Left hindlimb (tissue), 1 donor: ENCODE data around the gene NEIL1.
"Not testable (repeated sequence)": the region's sequence is repeated elsewhere in the genome, so short reads cannot be mapped to it uniquely, and the experiment has no call there.

Experiments used
- DNase-seq: peaks from one replicate; pipeline ENCODE4 v3.0.0-alpha.2; 2018

Gene NEIL1, protein sequence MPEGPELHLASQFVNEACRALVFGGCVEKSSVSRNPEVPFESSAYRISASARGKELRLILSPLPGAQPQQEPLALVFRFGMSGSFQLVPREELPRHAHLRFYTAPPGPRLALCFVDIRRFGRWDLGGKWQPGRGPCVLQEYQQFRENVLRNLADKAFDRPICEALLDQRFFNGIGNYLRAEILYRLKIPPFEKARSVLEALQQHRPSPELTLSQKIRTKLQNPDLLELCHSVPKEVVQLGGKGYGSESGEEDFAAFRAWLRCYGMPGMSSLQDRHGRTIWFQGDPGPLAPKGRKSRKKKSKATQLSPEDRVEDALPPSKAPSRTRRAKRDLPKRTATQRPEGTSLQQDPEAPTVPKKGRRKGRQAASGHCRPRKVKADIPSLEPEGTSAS

DNA sequence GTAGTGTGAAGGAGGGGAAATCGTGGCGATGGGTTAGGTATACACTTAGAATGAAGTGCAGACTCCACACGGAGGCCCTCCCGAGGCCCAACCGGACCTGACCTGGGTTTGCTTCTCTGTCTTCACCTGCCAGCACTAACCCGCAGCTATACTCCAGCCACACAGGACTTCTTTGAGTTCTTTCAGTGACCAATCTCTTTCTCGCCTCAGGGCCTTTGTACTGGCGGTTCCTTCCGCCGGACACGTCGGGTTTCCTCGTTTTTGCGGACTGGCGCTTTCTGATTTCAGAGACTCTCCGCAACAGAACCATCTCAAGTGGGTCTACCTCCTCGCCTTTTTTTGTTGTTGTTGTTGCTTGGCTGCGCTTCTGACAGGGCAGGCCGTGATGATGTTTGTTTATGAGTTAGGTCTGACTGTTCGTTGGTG, at the start of gene NEIL1:
Gene NEIL1, plus strand, starts transcription at position 244 of the 426 bp plus-strand sequence. CDS start 1,867 bp downstream, outside the sequence.
- DNase-seq = no peak

DNA sequence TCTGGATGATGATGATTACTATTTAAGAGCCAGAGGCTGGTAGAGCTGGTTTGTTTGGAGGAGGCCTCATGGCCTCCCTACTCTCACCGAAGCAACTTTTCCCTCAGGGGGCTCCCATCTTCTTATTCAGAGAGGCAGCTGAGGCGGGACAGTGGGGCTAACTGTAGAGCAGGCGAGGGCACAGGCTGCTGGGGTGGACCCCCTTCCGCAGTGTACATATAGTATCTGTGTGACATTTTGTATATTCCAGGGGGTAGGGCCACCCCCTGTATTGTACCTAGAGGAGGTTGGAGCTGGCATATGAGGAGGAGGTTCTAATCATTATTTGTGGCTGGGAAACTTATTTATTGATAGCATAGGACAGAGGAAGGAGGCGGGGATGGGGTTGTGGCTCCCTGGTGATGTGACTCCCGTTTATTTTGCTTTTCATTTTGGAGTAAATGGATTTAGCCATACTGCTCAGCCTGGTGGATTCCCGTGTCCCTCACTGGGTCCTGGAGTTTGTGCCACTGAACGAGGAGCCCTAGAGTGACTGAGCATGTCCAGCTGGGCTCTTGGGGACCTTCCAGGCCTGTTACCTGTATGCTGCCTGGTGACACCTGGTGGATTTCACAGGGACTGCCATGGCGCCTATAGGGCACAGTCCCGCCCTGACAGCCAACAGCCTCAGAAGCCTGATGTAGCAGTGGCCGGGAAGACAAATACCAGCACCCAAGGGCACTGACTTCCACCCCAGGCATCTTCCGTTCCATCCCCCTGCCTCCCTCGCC, 48.1 kb upstream of the NEIL1 start:
- DNase-seq = not testable (repeated sequence)

DNA sequence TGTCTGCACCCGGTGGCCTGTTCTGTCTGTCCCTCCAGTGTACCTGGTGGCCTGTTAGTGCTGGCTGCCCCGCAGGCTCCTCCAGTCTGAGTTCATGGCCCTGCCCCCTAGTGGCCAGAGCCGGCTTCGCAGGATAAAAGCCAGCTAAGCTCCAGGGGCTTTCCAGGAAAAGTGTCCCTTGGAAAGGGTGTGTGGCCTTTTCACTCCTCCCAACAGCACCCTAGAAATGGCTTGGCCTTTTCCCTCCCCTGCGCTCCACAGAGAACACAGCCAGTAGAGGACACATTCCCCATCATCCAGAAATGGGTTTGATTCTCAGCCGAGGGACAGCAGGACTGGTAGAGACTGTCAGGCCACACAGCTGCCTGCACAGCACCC, 47.5 kb upstream of the NEIL1 start:
- not testable (repeated sequence) for DNase-seq

DNA sequence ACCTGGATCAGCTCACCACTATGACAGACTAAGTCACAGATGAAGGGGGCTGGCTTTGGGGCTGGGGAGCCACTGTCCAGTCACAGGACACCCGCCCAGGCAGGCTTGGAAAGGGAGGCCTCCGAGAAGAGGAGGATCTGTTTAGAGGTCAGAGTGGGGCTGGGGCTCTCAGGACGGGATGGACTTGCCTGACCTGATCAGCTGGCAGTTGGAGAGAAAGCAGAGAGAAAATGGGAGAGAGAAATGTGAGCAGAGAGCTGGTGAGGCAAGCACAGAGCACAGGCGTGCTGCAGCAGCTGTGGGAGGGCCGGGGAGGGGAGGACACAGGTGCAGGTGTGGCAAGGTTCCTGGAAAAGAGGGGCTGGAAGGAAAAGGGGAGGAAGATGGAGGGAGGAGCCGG, 46.8 kb upstream of the NEIL1 start:
- DNase-seq = not testable (repeated sequence)

DNA sequence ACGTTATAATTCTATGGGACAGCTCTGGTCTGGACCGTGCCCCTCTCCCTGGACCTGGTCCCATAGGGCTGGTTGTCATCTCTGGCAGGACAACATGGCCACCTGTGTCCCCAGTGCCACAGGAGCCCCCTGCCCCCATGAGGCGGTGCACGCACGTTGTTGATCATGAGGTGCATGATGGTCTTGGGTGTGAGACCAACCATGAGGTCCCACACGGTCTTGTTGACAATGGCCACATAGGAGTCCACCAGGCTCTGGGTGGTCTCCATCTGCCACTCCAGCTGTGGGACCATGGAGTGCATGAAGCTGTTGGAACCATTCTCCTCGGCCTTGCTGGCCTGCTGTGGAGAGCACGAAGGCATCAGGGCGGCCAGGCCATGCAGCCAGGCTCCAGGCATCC, 44.5 kb upstream of the NEIL1 start:
- DNase-seq = no peak

- DNase-seq = not testable (repeated sequence)
Observed at GRCh38 chr15:75302753-75303152, 44.1 kb upstream of the NEIL1 start.

DNA sequence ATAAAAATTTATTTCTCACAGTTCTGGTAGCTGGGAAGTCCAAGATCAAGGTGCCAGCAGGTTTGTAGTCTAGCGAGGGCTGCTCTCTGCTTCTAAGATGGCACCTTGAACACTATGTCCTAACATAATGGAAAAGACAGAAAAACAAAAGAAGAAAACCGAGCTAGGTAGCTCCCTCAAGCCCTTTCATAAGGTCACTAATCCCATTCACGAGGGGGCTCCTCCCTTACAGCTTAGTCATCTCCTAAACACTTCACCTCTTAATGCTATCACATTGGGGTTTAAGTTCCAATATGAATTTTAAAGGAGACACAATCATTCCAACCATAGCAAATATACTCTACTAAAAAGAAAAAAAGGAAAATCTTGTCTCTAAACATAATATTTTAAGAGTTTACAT, 40.7 kb upstream of the NEIL1 start:
- DNase-seq = no peak

DNA sequence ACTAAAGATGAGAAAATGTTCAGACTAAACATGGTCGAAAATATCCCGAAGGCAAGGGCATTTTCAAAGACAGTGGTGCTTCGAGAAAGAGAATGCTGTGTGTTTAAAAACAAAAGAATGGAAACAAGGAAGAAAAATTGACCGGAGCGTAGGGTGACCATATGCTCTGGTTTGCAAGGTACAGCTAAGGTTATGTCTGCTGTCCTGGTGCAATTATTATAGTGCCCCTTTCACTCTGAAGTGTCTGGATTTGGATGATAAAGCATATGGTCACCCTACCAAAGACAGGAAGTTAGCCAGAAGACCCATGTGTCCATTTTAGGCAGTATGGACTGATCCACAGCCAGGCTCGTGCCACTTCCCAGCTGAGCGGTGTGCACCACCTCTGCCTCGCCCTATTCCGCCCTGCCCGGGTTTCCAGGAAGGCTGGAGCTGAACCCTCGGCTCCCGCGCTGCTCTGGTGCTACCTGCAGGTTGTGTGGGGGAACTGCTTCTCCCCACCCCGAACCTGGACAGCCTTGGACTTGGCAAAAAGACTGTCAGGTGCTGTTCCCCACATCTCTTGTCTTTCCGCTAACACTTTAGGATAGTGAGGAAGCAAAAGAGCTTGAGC, 39.0 kb upstream of the NEIL1 start:
- DNase-seq = no peak

- no peak for DNase-seq
Observed at GRCh38 chr15:75309711-75310110, 37.1 kb upstream of the NEIL1 start.

DNA sequence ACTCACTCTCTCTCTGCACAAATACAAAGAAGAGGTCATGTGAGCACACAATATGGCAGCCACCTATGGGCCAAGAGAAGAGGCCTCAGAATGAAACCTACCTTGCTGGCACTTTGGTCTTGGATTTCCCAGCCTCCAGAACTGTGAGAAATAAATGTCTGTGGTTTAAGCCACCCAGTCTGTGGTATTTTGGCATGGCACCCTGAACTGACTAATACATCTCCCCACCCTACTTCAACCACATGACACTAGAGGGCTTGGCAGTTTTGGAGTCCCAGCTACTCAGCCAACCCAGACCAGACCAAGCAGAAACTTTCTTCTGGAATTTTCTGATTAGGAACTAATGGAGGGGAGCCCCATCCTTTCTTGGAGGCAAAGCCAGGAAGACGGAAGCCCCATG, 34.3 kb upstream of the NEIL1 start:
- DNase-seq = not testable (repeated sequence)

GRCh38 chr15:75313116-75313845, 33.6 kb upstream of the NEIL1 start:
- DNase-seq = no peak

- no peak for DNase-seq
Observed at GRCh38 chr15:75314552-75315290, 32.1 kb upstream of the NEIL1 start.

- not testable (repeated sequence) for DNase-seq
Observed at GRCh38 chr15:75319231-75319897, 27.5 kb upstream of the NEIL1 start.

GRCh38 chr15:75321711-75322110, 25.1 kb upstream of the NEIL1 start:
- no peak for DNase-seq

DNA sequence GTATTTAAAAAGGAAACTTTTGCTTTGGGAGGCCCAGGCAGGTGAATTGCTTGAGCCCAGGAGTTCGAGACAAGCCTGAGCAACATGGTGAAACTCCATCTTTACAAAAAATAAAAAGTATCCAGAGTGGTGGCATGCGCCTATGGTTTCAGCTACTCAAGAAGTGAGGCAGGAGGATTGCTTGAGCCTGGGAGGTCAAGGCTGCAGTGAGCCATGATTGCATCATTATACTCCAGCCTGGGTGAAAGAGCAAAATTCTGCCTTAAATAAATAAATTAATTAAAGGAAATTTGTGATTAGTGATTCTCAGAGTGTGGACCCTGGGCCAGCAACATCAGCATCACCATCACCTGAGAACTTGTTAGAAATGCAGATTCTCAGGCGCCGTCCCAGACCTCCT, 20.9 kb upstream of the NEIL1 start:
- DNase-seq = no peak

DNA sequence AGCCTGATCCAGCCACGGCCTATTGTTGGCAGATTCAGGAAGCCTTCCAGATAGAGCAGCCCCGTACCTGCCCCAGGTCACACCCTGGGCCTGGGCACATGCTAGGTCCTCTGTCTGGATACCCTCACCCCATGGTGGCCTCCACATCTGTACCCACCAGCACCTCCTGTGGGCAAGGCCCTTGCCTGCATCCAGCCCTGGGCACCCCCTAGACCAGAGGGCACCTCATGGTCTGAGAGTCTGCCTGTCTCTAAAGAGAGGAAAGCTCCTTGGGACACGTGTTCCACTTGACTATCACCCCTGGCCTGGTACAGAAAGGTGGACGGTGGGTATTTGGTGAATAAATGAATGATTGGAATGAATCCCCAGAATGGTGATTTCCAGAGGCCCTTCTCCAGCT, 19.8 kb upstream of the NEIL1 start:
- no peak for DNase-seq

DNA sequence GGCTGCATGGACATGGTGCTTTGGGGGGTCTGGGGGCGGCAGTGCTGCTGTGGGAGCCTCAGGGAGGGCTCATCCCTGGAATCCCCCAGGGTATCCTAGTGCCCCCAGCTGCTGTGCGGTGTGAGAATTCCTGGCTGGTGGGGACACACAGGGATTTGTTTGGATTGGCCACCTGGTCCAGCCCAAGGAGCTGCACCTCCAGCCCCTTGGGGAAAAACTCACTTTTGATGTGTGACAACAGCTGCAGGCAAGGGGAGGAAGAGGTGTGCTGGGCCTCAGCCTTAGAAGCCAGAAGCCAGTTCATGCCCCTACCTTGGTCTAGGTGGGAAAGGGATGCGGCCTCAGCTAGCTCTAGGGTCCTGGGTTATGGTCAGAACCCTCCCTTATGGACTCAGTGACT, 19.3 kb upstream of the NEIL1 start:
- no peak for DNase-seq

DNA sequence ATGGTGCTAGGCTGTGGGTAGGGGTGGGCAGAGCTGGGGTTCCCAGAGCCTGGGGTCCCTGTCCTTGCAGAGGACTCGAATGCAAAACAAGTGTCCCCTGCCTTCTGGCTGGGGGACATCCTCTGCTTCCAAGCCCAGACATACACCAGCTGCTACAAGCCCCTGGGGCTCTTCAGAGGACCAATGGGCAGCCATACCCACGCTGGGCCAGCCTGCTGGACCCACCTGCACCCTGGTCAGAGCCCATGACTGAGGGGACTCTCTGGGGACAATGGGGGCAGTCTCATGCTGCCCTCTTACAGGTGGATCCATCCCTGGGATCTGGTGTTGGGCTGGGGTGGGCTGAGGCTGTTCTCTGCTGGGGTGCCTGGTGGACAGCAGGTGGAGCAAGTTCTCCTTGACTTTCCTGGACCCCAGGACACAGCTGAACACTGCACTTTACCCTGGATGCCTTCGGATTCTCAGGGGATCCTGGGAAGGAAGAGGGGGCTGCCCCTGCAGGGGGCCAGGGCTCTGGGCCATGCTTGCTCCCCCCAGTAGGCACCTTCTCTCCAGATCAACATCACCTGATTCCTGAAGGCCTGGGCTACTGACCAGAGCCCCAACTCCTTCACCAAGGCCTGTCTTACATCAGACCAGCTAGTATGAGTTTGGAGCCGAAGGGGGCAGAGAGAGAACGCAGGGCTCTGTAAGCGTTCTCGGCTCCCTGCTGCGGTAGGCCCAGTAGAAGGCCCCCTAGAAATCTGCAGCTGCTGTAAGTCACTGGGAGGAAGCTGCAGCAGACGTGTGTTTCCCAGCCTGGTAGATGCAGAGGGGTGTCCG, 18.1 kb upstream of the NEIL1 start:
- no peak for DNase-seq

DNA sequence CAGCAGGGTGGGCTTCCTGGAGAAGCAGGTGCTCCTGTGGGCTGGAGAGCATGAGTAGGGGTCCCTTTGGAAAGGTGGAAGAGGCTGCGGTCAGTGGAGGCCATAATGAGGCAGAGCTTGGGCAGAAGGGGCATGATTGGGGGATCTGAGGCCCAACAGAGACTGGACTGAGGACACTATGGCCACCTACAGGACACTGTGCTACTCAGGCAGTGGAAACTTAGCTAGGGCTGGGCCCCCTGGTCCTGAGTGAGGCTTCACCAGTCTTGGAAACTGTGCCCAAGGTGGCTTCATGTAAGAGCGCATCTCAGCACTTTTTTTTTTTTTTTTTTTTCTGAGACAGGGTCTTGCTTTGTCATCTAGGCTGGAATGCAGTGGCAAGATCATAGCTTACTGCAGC, 17.3 kb upstream of the NEIL1 start:
- no peak for DNase-seq

- not testable (repeated sequence) for DNase-seq
Observed at GRCh38 chr15:75332093-75332492, 14.7 kb upstream of the NEIL1 start.
